Measurements from ENCODE around the gene SLC28A1. TPM values are rescaled to one million over a fixed set of nuclear protein-coding genes. Genes with fewer than 3 reads are reported as not detected.

The SLC28A1 gene
- total and polyA plus RNA-seq, 11 donors, result 0.14 to 2.9 (median 0.74) TPM; not detected in 1

DNA sequence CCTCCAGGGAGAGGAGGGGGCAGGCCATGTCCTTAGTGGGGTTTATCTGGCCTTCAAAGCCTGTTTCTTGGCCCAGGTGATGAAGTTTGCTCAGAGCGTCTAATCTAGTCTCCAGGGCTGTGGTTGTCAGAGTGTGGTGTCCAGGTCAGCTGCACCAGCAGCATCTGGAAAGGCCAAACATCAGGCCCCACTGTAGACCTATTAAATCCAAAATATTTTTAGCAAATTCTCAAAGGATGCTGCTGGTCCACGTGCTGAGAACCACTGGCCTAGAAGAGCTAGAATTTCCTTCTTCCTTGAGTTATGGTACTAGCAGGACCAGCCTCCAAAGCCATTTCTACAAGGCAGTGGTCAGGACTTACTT is 28.9 kb downstream of the SLC28A1 start:
- Histone ChIP-seq H3K27ac (peak overlapping the region; percentile 70 to 96 (median 90)), H3K27me3 (no peaks in the 10 kb centered on the region), H3K4me3 (no peak overlapping the region), H3K9me3 (no peaks in the 10 kb centered on the region), H3K36me3 (no peaks in the 10 kb centered on the region), H3K4me1 (peaks cover 24 to 79% (median 51%) of the 10 kb centered on the region in 12 donors)
- ATAC-seq, result no peak
- intact Hi-C loops (cut with DNase I), result loop anchor here in 2 of 10 donors (5.0 to 10.0 kb wide), 2 partner anchors 51 to 199 kb away; partner anchors contain the start of gene SEC11A (in 1 of the 2)
- TF ChIP-seq POLR2A (IDR thresholded peaks at IDR 0.05), result no peak
- TF ChIP-seq, protein P1, sequence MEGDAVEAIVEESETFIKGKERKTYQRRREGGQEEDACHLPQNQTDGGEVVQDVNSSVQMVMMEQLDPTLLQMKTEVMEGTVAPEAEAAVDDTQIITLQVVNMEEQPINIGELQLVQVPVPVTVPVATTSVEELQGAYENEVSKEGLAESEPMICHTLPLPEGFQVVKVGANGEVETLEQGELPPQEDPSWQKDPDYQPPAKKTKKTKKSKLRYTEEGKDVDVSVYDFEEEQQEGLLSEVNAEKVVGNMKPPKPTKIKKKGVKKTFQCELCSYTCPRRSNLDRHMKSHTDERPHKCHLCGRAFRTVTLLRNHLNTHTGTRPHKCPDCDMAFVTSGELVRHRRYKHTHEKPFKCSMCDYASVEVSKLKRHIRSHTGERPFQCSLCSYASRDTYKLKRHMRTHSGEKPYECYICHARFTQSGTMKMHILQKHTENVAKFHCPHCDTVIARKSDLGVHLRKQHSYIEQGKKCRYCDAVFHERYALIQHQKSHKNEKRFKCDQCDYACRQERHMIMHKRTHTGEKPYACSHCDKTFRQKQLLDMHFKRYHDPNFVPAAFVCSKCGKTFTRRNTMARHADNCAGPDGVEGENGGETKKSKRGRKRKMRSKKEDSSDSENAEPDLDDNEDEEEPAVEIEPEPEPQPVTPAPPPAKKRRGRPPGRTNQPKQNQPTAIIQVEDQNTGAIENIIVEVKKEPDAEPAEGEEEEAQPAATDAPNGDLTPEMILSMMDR (IDR thresholded peaks at IDR 0.05), result no peak
- DNase-seq, result peak in 1 of 5 donors; percentile 53
- 31 to 58% (median 49%) methylated on average over 1 to 2 of the region's 2 CpGs for WGBS, 4 donors

DNA sequence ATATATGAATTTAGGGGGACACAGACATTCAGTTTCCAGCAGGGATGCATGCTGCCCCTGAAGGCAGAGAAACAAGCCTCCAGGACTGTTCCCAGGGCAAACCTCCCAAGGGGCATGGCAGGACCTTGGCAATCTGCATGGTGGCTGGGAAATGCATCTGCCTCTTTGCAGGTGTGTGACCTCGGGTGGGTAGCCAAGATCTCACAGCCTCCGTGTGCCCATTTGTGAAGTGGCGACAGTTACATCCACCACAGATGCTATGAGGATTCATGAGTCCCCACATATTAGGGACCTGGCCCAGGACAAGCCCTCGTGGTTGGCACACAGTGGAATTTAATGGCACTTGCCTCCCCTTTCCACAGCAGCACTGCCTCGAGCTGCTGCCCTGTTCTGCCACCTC is 29.9 kb downstream of the SLC28A1 start:
- TF ChIP-seq POLR2A (IDR thresholded peaks at IDR 0.05), result no peak
- TF ChIP-seq, protein P1 (IDR thresholded peaks at IDR 0.05), result no peak
- DNase-seq (no peak), ATAC-seq (no peak)
- intact Hi-C loops (cut with DNase I), result loop anchor here in 2 of 10 donors (5.0 to 10.0 kb wide), 2 partner anchors 52 to 200 kb away; partner anchors contain the start of gene SEC11A (in 1 of the 2)
- Histone ChIP-seq H3K27ac (peak overlapping the region; percentile 55 to 96 (median 90)), H3K4me3 (no peak overlapping the region), H3K4me1 (peaks cover 24 to 69% (median 51%) of the 10 kb centered on the region in 12 donors), H3K36me3 (no peaks in the 10 kb centered on the region), H3K9me3 (no peaks in the 10 kb centered on the region), H3K27me3 (no peaks in the 10 kb centered on the region)
- 17 to 58% (median 56%) methylated on average over 2 to 5 of the region's 5 CpGs for WGBS, 4 donors

DNA sequence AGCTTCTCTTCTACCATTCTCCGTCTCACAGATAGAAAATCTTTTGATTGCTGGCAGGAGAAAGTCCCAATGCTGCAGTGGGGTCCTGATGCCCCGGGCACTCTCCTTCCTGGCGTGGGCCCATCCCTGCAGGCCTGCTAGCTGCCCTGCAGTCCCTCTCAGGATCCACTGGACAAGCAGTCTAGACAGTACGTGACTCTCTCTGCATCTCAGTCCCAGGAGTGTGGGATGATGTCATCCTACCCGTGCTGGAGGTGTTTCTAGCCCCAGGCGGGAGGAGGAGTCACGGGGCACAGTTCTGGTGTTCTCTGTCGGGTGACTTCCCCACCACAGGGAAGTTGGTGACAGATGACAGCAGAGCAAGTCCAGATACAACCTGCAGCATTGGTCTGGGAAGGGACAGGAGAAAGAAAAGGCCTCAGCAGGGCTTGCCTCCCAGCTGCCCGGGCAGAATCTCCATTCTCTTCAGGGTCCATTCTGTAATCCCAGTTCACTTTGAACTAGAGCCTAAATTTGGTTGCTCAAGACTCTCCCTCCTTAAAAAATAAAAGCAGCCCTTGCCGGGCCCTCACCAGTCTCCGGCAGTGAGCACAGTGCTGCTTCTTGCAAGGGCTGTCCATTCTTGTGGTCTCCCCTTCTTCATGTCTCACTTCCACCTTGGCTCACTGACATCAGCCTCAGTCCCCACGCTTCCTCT is 30.6 kb downstream of the SLC28A1 start:
- TF ChIP-seq, protein P1 (IDR thresholded peaks at IDR 0.05), result no peak
- TF ChIP-seq POLR2A (IDR thresholded peaks at IDR 0.05), result peak in 1 of 2 donors; percentile 65
- DNase-seq (peak; percentile 84 to 96 (median 89)), ATAC-seq (peak; percentile 87 to 91 (median 88))
- Histone ChIP-seq H3K27me3 (no peaks in the 10 kb centered on the region), H3K4me1 (peaks cover 24 to 69% (median 49%) of the 10 kb centered on the region in 12 donors), H3K9me3 (no peaks in the 10 kb centered on the region), H3K4me3 (no peak overlapping the region), H3K27ac (peak overlapping the region; percentile 55 to 96 (median 90)), H3K36me3 (no peaks in the 10 kb centered on the region)
- 16 to 21% (median 19%) methylated on average over 10 to 12 of the region's 12 CpGs for WGBS, 4 donors
- intact Hi-C loops (cut with DNase I), result loop anchor here in 4 of 10 donors (5.0 to 10.0 kb wide), 5 partner anchors 48 to 200 kb away; partner anchors contain the start of gene SEC11A (in 1 of the 4)

DNA sequence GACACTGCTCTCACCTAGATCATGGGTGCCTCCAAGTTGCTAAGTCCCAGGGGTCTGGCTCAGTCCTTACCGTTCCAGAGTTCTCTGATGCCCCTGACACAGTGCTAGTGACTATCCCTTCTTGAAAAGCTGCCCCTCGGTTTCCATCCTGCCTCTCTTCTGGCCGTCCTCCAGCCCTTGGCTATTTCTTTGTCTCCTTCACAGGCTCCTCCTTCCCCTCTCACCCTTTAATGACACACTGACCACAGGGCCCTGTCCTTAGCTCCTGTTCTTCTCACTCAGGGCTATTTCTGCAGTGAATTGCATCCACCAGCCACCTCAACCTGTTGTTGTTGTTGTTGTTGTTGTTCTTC is 31.1 kb downstream of the SLC28A1 start:
- no peak for TF ChIP-seq POLR2A (IDR thresholded peaks at IDR 0.05)
- TF ChIP-seq, protein P1 (IDR thresholded peaks at IDR 0.05), result no peak
- 13 to 48% (median 37%) methylated on average over 3 of the region's 3 CpGs for WGBS, 4 donors
- no peaks in the 10 kb centered on the region for H3K36me3 ChIP-seq
- H3K27me3 ChIP-seq, result no peaks in the 10 kb centered on the region
- peaks cover 24 to 64% (median 47%) of the 10 kb centered on the region in 12 donors for H3K4me1 ChIP-seq
- intact Hi-C loops (cut with DNase I), result loop anchor here in 3 of 10 donors (5.0 to 10.0 kb wide), 4 partner anchors 48 to 201 kb away; partner anchors contain the start of gene SEC11A (in 1 of the 3)
- ATAC-seq (peak in 2 of 4 donors; percentile 0 to 2), DNase-seq (peak in 2 of 5 donors; percentile 50 to 52)
- H3K4me3 ChIP-seq, result no peak overlapping the region
- H3K27ac ChIP-seq, result peak overlapping the region; percentile 45 to 96 (median 90)
- H3K9me3 ChIP-seq, result no peaks in the 10 kb centered on the region
